ENCODE measurements around the gene ERC2. TPM values are rescaled to one million over a fixed set of nuclear protein-coding genes. Genes with fewer than 3 reads are reported as not detected.

The ERC2 gene
- total RNA-seq, 3 donors from 2014 or later (not counting 1 experiment from before 2014, with no cell fraction given): not detected

DNA sequence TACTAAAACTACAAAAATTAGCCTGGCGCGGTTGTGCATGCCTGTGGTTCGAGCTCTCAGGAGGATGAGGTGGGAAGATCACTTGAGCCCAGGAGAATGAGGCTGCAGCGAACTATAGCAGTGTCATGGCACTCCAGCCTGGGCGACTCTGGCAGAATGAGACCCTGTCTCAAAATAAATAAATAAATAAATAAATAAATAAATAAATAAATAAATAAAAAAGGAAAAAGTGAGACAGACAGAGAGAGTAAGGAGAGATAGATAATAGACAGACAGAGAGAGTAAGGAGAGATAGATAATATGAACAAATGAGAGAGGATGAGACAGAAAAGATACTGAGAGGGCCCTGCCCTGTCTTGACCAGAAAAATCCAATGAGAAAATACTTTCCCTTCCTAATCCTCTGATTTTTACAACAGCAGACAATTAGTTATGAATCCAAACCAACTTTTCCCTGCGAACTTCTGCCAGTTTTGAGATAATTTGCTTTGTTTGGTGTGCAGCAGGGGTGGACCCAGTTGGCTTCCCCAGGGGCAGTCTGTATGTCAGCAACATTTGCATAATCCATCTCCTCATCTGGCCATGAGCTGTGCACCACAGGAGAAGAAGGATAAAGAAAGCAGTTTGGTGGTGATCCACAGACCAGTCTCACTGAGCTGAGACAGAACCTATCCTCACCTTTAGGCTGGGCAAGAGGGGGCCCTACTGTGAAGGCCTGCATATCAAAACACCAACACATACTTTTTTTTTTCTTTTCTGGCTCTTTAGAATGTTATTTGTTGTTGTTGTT is 692.7 kb downstream of the ERC2 start:
- Histone ChIP-seq H3K4me1 (ENCODE audit: control insufficient read depth, insufficient read depth, low read length) (no peaks in the 10 kb centered on the region), H3K36me3 (ENCODE audit: control insufficient read depth, insufficient read depth, low read length) (no peaks in the 10 kb centered on the region), H3K27me3 (ENCODE audit: control insufficient read depth, insufficient read depth, low read length) (no peaks in the 10 kb centered on the region), H3K27ac (ENCODE audit: low read length) (no peak overlapping the region), H3K9me3 (ENCODE audit: control insufficient read depth, insufficient read depth, low read length) (no peaks in the 10 kb centered on the region), H3K4me3 (ENCODE audit: low read length) (no peak overlapping the region)
- Mint-ChIP-seq H3K27me3 (ENCODE audit: low read depth in 2 of 2) (no peaks in the 10 kb centered on the region), H3K4me3 (no peak overlapping the region), H3K9me3 (peaks cover 7 to 9% of the 10 kb centered on the region in 2 donors), H3K36me3 (no peaks in the 10 kb centered on the region), H3K27ac (no peak overlapping the region), H3K4me1 (no peaks in the 10 kb centered on the region)
- TF ChIP-seq, protein P1, sequence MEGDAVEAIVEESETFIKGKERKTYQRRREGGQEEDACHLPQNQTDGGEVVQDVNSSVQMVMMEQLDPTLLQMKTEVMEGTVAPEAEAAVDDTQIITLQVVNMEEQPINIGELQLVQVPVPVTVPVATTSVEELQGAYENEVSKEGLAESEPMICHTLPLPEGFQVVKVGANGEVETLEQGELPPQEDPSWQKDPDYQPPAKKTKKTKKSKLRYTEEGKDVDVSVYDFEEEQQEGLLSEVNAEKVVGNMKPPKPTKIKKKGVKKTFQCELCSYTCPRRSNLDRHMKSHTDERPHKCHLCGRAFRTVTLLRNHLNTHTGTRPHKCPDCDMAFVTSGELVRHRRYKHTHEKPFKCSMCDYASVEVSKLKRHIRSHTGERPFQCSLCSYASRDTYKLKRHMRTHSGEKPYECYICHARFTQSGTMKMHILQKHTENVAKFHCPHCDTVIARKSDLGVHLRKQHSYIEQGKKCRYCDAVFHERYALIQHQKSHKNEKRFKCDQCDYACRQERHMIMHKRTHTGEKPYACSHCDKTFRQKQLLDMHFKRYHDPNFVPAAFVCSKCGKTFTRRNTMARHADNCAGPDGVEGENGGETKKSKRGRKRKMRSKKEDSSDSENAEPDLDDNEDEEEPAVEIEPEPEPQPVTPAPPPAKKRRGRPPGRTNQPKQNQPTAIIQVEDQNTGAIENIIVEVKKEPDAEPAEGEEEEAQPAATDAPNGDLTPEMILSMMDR (IDR thresholded peaks at IDR 0.05): no peak
- WGBS (ENCODE audit: insufficient coverage): 92% methylated on average over 4 of the region's 6 CpGs
- no peak for DNase-seq
- intact Hi-C loops (cut with micrococcal nuclease): no loop called here
- ATAC-seq: no peak

GRCh38 chr3:55774856-55775255 is 693.4 kb downstream of the ERC2 start:
- no peaks in the 10 kb centered on the region for H3K27me3 ChIP-seq (ENCODE audit: control insufficient read depth, insufficient read depth, low read length)
- no peaks in the 10 kb centered on the region for H3K9me3 ChIP-seq (ENCODE audit: control insufficient read depth, insufficient read depth, low read length)
- 65% methylated on average over 2 of the region's 2 CpGs for WGBS (ENCODE audit: insufficient coverage)
- no peaks in the 10 kb centered on the region for H3K36me3 ChIP-seq (ENCODE audit: control insufficient read depth, insufficient read depth, low read length)
- ATAC-seq (no peak), DNase-seq (no peak)
- no peak overlapping the region for H3K4me3 Mint-ChIP-seq
- peaks cover 6 to 9% of the 10 kb centered on the region in 2 donors for H3K9me3 Mint-ChIP-seq
- no peaks in the 10 kb centered on the region for H3K4me1 ChIP-seq (ENCODE audit: control insufficient read depth, insufficient read depth, low read length)
- H3K36me3 Mint-ChIP-seq: no peaks in the 10 kb centered on the region
- no peak overlapping the region for H3K27ac Mint-ChIP-seq
- H3K27ac ChIP-seq (ENCODE audit: low read length): no peak overlapping the region
- H3K4me3 ChIP-seq (ENCODE audit: low read length): no peak overlapping the region
- TF ChIP-seq, protein P1 (IDR thresholded peaks at IDR 0.05): no peak
- intact Hi-C loops (cut with micrococcal nuclease): no loop called here
- no peaks in the 10 kb centered on the region for H3K27me3 Mint-ChIP-seq (ENCODE audit: low read depth in 2 of 2)
- no peaks in the 10 kb centered on the region for H3K4me1 Mint-ChIP-seq

DNA sequence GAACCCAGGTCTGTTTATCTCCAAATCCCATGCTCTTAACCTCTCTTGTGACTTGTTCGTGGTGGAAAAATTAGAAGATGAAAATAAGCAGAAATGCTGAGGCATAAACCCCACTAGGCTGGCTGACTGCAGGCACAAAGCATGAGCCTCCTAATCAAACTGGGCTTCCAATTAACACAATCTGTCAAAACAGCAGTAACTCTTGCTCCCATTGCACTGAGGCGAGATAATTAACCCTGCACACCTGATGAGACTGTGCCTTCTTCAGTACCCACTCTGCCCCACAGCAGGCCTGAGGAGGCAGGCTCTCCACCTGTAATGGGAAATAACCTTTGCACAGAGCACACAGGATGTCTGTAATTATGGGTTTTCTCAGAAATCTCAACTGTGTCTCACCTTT is 696.8 kb downstream of the ERC2 start:
- Histone ChIP-seq H3K9me3 (ENCODE audit: control insufficient read depth, insufficient read depth, low read length) (no peaks in the 10 kb centered on the region), H3K36me3 (ENCODE audit: control insufficient read depth, insufficient read depth, low read length) (no peaks in the 10 kb centered on the region), H3K27ac (ENCODE audit: low read length) (no peak overlapping the region), H3K4me1 (ENCODE audit: control insufficient read depth, insufficient read depth, low read length) (no peaks in the 10 kb centered on the region), H3K27me3 (ENCODE audit: control insufficient read depth, insufficient read depth, low read length) (no peaks in the 10 kb centered on the region), H3K4me3 (ENCODE audit: low read length) (no peak overlapping the region)
- TF ChIP-seq, protein P1 (IDR thresholded peaks at IDR 0.05): no peak
- Mint-ChIP-seq H3K9me3 (peaks cover 4 to 5% of the 10 kb centered on the region in 2 donors), H3K27ac (no peak overlapping the region), H3K36me3 (no peaks in the 10 kb centered on the region), H3K4me3 (no peak overlapping the region), H3K4me1 (no peaks in the 10 kb centered on the region), H3K27me3 (ENCODE audit: low read depth in 2 of 2) (no peaks in the 10 kb centered on the region)
- ATAC-seq (no peak), DNase-seq (no peak)
- intact Hi-C loops (cut with micrococcal nuclease): no loop called here
- WGBS (ENCODE audit: insufficient coverage): 92% methylated on average over 1 of the region's 2 CpGs

DNA sequence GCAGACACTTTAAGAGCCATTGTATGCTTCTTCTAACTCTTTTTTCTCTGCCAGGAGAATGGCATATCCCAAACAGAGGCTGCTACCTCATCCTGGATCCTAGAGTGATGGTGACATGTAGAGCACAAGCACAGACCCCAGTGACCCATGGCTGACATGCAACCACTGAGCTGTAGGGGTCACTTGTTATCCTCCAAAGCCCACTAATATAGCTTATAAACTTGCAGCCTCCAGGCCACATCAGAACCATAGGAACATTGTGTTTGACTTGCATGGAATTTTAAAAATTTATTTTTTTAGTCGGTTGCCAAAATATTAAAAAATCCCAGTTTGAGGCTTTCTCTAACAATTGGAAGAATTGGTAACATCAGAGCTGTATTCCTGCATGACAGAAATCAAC is 698.2 kb downstream of the ERC2 start:
- intact Hi-C loops (cut with micrococcal nuclease): no loop called here
- H3K4me3 ChIP-seq (ENCODE audit: low read length): no peak overlapping the region
- H3K4me1 ChIP-seq (ENCODE audit: control insufficient read depth, insufficient read depth, low read length): no peaks in the 10 kb centered on the region
- no peak for DNase-seq
- Mint-ChIP-seq H3K27ac (no peak overlapping the region), H3K9me3 (peaks cover 0 to 4% of the 10 kb centered on the region in 2 donors), H3K4me1 (no peaks in the 10 kb centered on the region), H3K27me3 (ENCODE audit: low read depth in 2 of 2) (no peaks in the 10 kb centered on the region), H3K36me3 (no peaks in the 10 kb centered on the region), H3K4me3 (no peak overlapping the region)
- TF ChIP-seq, protein P1 (IDR thresholded peaks at IDR 0.05): no peak
- no peak for ATAC-seq
- WGBS (ENCODE audit: insufficient coverage): 92% methylated on average over 1 of the region's 1 CpG
- H3K9me3 ChIP-seq (ENCODE audit: control insufficient read depth, insufficient read depth, low read length): no peaks in the 10 kb centered on the region
- no peak overlapping the region for H3K27ac ChIP-seq (ENCODE audit: low read length)
- H3K27me3 ChIP-seq (ENCODE audit: control insufficient read depth, insufficient read depth, low read length): no peaks in the 10 kb centered on the region
- H3K36me3 ChIP-seq (ENCODE audit: control insufficient read depth, insufficient read depth, low read length): no peaks in the 10 kb centered on the region

All from natural killer cell (primary cell).